ENCODE measurements around the gene RFX2.

The RFX2 gene

DNA sequence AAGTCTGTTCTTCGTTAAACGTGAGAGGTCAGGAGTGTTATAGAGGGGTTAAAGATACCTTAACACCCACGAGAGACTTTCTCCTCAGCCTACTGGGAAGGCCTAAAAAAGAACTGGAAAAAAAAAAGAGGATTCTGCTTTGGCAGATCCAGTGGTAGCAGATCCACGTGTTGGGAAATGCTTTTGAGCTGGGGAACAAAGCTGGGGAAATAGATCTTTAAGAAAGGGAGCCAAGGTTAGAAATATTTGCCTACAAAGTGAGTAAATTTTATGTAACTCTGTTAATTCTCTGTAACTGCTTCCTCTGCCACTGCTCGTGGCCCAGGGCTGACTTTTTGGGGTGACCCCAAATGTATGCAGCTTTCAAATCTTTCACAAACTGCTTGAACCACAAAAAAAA, 11.7 kb downstream of the RFX2 start:
- DNase-seq (ENCODE audit: insufficient read length, low spot score), result no peak
- FAIRE-seq, result no peak
- TF ChIP-seq, protein P1, sequence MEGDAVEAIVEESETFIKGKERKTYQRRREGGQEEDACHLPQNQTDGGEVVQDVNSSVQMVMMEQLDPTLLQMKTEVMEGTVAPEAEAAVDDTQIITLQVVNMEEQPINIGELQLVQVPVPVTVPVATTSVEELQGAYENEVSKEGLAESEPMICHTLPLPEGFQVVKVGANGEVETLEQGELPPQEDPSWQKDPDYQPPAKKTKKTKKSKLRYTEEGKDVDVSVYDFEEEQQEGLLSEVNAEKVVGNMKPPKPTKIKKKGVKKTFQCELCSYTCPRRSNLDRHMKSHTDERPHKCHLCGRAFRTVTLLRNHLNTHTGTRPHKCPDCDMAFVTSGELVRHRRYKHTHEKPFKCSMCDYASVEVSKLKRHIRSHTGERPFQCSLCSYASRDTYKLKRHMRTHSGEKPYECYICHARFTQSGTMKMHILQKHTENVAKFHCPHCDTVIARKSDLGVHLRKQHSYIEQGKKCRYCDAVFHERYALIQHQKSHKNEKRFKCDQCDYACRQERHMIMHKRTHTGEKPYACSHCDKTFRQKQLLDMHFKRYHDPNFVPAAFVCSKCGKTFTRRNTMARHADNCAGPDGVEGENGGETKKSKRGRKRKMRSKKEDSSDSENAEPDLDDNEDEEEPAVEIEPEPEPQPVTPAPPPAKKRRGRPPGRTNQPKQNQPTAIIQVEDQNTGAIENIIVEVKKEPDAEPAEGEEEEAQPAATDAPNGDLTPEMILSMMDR (IDR thresholded peaks at IDR 0.05; ENCODE audit: insufficient read depth, missing control alignments), result no peak

DNA sequence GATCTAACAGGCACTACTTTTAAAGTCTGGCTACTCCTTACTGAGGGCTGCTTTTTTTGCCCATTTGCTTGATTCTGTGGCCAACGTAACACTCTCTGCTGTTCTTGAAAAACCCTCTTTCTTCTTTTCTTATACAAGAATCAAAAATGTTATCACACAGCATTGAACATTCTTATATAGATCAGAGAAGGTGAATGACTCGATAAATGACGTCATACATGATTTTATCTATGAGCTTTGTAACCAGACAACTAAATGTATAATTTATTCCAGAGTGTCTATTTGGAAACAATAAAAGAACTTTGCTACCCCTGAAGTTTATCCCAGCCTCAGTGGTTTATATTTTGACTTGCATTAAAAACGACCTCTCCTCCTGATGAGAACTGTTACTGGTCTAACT, 12.4 kb downstream of the RFX2 start:
- no peak for FAIRE-seq
- TF ChIP-seq, protein P1 (IDR thresholded peaks at IDR 0.05; ENCODE audit: insufficient read depth, missing control alignments), result no peak
- DNase-seq (ENCODE audit: insufficient read length, low spot score), result no peak

DNA sequence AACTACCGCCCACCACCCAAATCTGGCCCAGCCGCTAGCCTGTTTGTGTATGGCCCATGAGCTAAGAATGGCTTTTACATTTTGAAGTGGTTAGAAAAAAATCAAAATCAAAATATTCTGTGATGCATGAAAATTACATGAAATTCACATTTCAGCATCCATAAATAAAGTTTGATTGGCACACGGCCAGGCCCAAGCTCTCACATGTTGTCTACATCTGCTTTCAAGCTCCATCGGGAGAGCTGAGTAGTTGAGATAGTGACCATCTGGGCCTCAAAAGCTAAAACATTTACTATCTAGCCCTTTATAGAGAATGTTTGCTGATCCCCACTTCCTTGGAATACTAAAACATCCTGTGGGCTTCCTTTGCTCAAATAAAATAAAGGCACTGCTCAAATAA, 14.5 kb downstream of the RFX2 start:
- DNase-seq (ENCODE audit: insufficient read length, low spot score) (no peak), FAIRE-seq (no peak)
- TF ChIP-seq, protein P1 (IDR thresholded peaks at IDR 0.05; ENCODE audit: insufficient read depth, missing control alignments), result no peak

DNA sequence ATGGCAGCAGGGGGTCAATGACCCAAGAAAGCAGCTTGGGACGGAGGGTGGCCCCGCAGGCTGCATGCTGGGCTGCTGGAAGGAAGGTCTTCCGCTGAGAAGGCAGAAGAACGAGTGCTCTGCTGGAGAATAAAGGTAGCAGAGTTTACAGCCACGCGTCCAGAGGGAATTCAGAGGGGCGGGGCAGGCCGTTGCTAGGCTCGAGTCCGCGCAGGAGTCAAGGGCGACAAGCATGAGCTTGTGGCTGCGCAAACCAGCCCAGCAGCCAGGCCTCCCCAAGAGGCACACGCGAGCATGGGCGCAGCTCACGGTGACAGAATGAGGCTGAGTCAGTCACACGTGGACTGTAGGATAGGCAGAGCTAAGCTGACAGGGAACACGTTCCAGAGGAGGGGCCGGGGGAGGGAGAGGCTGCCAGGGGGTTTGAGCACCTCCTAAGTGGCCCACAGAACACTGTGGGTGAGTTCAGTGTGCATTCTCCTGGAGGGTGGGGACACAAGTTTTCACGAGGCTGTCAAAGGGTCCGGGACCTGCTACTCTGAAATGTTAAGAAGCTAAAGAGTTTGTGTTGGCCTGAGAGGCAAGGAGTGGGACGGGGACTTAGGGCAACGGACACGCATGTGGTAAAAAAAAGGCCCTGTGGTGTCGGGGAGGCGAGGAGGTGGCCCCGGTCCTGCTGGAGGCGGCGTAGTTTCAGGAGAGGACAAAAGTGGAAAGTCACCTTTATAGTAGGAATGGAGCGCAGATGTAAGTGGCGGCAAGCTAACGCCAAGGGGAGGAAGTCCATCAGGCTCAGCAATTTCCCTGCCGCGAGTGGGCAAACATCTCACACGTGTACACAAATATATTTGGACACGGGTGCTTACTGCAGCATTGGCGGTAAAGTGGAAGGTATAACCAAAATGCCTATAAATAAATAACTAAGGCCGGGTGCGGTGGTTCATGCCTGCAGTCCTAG, 17.7 kb downstream of the RFX2 start:
- DNase-seq (ENCODE audit: insufficient read length, low spot score) (peak; percentile 28), FAIRE-seq (no peak)

DNA sequence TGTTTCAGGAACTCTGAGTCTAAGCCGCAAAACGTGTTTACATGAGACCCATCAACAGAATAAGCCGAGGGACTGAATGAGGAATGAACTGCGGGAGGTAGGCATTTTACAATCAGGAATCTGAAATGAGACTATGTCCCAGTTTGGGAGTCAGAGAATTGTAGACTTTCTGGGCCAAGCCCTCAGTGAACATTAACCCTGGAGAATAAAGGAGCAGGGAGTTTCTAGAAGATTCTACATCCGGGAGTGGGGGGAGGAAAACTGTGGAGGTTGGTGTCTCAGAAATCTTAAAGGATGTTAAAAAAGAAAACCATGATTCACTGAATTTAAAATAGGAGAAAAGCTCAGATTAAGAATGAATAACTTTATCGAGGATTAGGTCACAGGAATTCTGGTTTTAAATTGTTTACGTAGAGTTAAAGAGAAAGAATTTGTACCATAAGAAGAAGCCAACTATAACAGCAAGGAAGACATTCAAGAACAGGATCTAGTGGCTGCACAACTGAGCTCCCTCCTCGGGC, 18.5 kb downstream of the RFX2 start:
- TF ChIP-seq, protein P1 (IDR thresholded peaks at IDR 0.05; ENCODE audit: insufficient read depth, missing control alignments), result no peak
- no peak for DNase-seq (ENCODE audit: insufficient read length, low spot score)
- no peak for FAIRE-seq

More for the DNA sequence above, 17.7 kb downstream of the RFX2 start:
- TF ChIP-seq, protein P1 (IDR thresholded peaks at IDR 0.05; ENCODE audit: insufficient read depth, missing control alignments), result no peak

DNA sequence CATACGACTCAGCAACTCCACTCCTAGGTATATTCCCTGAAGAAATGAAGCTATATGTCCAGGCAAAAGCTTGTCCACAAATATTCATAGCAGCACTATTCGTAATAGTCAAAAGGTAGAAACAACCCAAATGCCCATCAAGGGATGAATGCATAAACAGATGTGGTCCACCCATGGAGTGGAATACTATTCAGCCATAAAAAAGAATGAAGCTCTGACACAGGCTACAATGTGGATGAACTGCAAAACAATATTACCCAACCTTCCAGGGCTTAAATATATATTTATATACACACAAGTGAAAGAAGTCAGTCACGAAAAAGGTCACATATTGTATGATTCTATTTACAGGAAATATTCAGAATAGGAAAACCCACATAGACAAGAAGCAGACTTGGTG, 19.7 kb downstream of the RFX2 start:
- no peak for FAIRE-seq
- TF ChIP-seq, protein P1 (IDR thresholded peaks at IDR 0.05; ENCODE audit: insufficient read depth, missing control alignments), result no peak
- DNase-seq (ENCODE audit: insufficient read length, low spot score), result no peak

DNA sequence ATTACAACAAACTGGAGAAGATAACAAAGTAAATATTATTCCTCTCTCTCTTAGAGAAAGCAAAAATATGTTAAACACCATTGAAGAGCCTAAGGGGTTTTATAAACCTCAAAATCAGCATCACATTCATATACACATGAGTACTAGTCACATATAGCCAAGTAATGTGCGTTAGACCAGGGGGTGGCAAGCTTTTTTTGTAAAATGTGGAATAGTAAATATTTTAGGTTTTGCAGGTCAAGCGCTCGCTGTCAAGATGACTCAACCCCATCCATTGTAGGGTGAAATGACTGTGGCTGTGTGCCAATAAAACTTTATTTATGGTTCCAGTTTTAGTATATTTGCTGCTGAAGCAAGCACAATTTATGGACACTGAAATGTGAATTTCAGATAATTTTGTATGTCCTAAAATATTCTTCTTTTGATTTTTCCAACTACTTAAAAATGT, 21.7 kb downstream of the RFX2 start:
- DNase-seq (ENCODE audit: insufficient read length, low spot score) (no peak), FAIRE-seq (no peak)
- TF ChIP-seq, protein P1 (IDR thresholded peaks at IDR 0.05; ENCODE audit: insufficient read depth, missing control alignments), result no peak
